C4-2B (cell line): ENCODE data around the gene DNLZ.

Experiments used
- H3K27ac ChIP-seq: fragments of 450-650 bp; 2 replicates; pipeline ENCODE4 v1.5.1; 2017
- CTCF ChIP-seq: fragments of 450-650 bp; conservative IDR thresholded peaks from 2 replicates; pipeline ENCODE4 v1.5.1; 2017; ENCODE audit warnings: mild to moderate bottlenecking
- ZFX ChIP-seq: fragments of 450-650 bp; IDR thresholded peaks from 2 replicates; pipeline ENCODE4 v1.6.1; 2017

Gene DNLZ

GRCh38 chr9:136310273-136311030, 53.1 kb downstream of the DNLZ start:
- no peak overlapping the region for H3K27ac ChIP-seq
- no peak for TF ChIP-seq ZFX
- TF ChIP-seq CTCF = no peak

GRCh38 chr9:136309806-136310220, 53.7 kb downstream of the DNLZ start:
- H3K27ac ChIP-seq = no peak overlapping the region
- no peak for TF ChIP-seq ZFX
- no peak for TF ChIP-seq CTCF
